ENCODE data around the gene SMC3.

SMC3 gene

GRCh38 chr10:110584006-110584405 lies 16.5 kb downstream of the SMC3 start:
- Histone ChIP-seq H3K36me3 (ENCODE audit: low read length) (peaks cover 68% of the 10 kb centered on the region), H3K4me3 (ENCODE audit: insufficient read depth, low read length, poor library complexity, severe bottlenecking) (no peak overlapping the region), H3K4me2 (ENCODE audit: low read depth, low read length, poor library complexity, severe bottlenecking) (no peak overlapping the region), H3K27me3 (ENCODE audit: low read length) (no peaks in the 10 kb centered on the region), H4K20me1 (ENCODE audit: low read depth, low read length) (no peaks in the 10 kb centered on the region; the same call in 1 of the 2 replicates), H3K9me3 (ENCODE audit: insufficient read depth, low read length) (no peaks in the 10 kb centered on the region), H3K79me2 (ENCODE audit: insufficient read depth, low read length) (peaks cover 5% of the 10 kb centered on the region; the same call in 1 of the 2 replicates), H3K9me2 (replicated peaks; ENCODE audit: insufficient read depth, low read length) (no peaks in the 10 kb centered on the region), H3F3A (ENCODE audit: insufficient read depth) (peaks cover 3% of the 10 kb centered on the region; the same call in 1 of the 2 replicates), H3K9ac (ENCODE audit: low read length) (no peak overlapping the region), H3K27ac (ENCODE audit: low read depth, low read length) (no peak overlapping the region), H2AFZ (ENCODE audit: low read depth, low read length, severe bottlenecking) (no peak overlapping the region)
- TF ChIP-seq CTCF (IDR thresholded peaks at IDR 0.05; ENCODE audit: insufficient read depth, low read length, poor library complexity, severe bottlenecking) = no peak

GRCh38 chr10:110591760-110592159 lies 24.3 kb downstream of the SMC3 start:
- Histone ChIP-seq H3K4me3 (ENCODE audit: insufficient read depth, low read length, poor library complexity, severe bottlenecking) (no peak overlapping the region), H3K36me3 (ENCODE audit: low read length) (peaks cover 66% of the 10 kb centered on the region)

GRCh38 chr10:110597476-110597875 lies 30.0 kb downstream of the SMC3 start:
- H3K36me3 ChIP-seq (ENCODE audit: low read length) = peaks cover 63% of the 10 kb centered on the region
- H3K9me3 ChIP-seq (ENCODE audit: insufficient read depth, low read length) = no peaks in the 10 kb centered on the region
- no peak overlapping the region for H3K27ac ChIP-seq (ENCODE audit: low read depth, low read length)

More at GRCh38 chr10:110591760-110592159, 24.3 kb downstream of the SMC3 start:
- H3K27me3 ChIP-seq (ENCODE audit: low read length) = no peaks in the 10 kb centered on the region
- H3K27ac ChIP-seq (ENCODE audit: low read depth, low read length) = no peak overlapping the region
- H2AFZ ChIP-seq (ENCODE audit: low read depth, low read length, severe bottlenecking) = no peak overlapping the region
- H3F3A ChIP-seq (ENCODE audit: insufficient read depth) = 0 out of 2 replicates have a peak, but pooled peaks cover 5% of the 10 kb centered on the region
- H3K9me3 ChIP-seq (ENCODE audit: insufficient read depth, low read length) = no peaks in the 10 kb centered on the region
- no peak overlapping the region for H3K9ac ChIP-seq (ENCODE audit: low read length)
- H4K20me1 ChIP-seq (ENCODE audit: low read depth, low read length) = 0 out of 2 replicates have a peak, but pooled peaks cover 4% of the 10 kb centered on the region
- H3K4me2 ChIP-seq (ENCODE audit: low read depth, low read length, poor library complexity, severe bottlenecking) = no peak overlapping the region
- H3K9me2 ChIP-seq (replicated peaks; ENCODE audit: insufficient read depth, low read length) = no peaks in the 10 kb centered on the region
- no peaks in the 10 kb centered on the region for H3K79me2 ChIP-seq (ENCODE audit: insufficient read depth, low read length)
- TF ChIP-seq CTCF (IDR thresholded peaks at IDR 0.05; ENCODE audit: insufficient read depth, low read length, poor library complexity, severe bottlenecking) (no peak), EZH2phosphoT487 (conservative IDR thresholded peaks at IDR 0.05; ENCODE audit: low read length) (no peak)

More at GRCh38 chr10:110597476-110597875, 30.0 kb downstream of the SMC3 start:
- no peaks in the 10 kb centered on the region for H3K9me2 ChIP-seq (replicated peaks; ENCODE audit: insufficient read depth, low read length)
- H4K20me1 ChIP-seq (ENCODE audit: low read depth, low read length) = no peaks in the 10 kb centered on the region
- H3K79me2 ChIP-seq (ENCODE audit: insufficient read depth, low read length) = no peaks in the 10 kb centered on the region
- TF ChIP-seq CTCF (IDR thresholded peaks at IDR 0.05; ENCODE audit: insufficient read depth, low read length, poor library complexity, severe bottlenecking) (no peak), EZH2phosphoT487 (conservative IDR thresholded peaks at IDR 0.05; ENCODE audit: low read length) (no peak)
- H3K27me3 ChIP-seq (ENCODE audit: low read length) = no peaks in the 10 kb centered on the region
- no peak overlapping the region for H3K4me3 ChIP-seq (ENCODE audit: insufficient read depth, low read length, poor library complexity, severe bottlenecking)
- peaks cover 31% of the 10 kb centered on the region; the same call in 1 of the 2 replicates for H3F3A ChIP-seq (ENCODE audit: insufficient read depth)
- no peak overlapping the region for H3K9ac ChIP-seq (ENCODE audit: low read length)
- no peak overlapping the region for H3K4me2 ChIP-seq (ENCODE audit: low read depth, low read length, poor library complexity, severe bottlenecking)
- no peak overlapping the region for H2AFZ ChIP-seq (ENCODE audit: low read depth, low read length, severe bottlenecking)

Data from SU-DHL-6 (cell line).